Anterior cingulate cortex (tissue), 58 donors: ENCODE data around the gene SHC1.
A peak's percentile ranks its signal among the peaks of the same experiment; 100 is the strongest.

ENCODE experiments used
- DNase-seq, 58 donors: peaks; one replicate each; lab custom pipeline; 2025; lab: John Stamatoyannopoulos, UW

The SHC1 gene

GRCh38 chr1:154941333-154942013 is 29.1 kb downstream of the SHC1 start:
- DNase-seq = peak in 20 of 58 donors; percentile 3 to 54 (median 22)

GRCh38 chr1:154940651-154941194 is 29.8 kb downstream of the SHC1 start:
- DNase-seq = peak in 13 of 58 donors; percentile 6 to 59 (median 19)

GRCh38 chr1:154940213-154940560 is 30.4 kb downstream of the SHC1 start:
- no peak for DNase-seq

- no peak for DNase-seq
Measured at GRCh38 chr1:154938604-154939399, 31.7 kb downstream of the SHC1 start.

GRCh38 chr1:154937988-154938386 is 32.6 kb downstream of the SHC1 start:
- no peak for DNase-seq

- peak; percentile 50 to 99 (median 94) for DNase-seq
Measured at GRCh38 chr1:154937085-154937987, 33.2 kb downstream of the SHC1 start.

GRCh38 chr1:154936555-154937084 is 33.9 kb downstream of the SHC1 start, which contains the start of gene PMVK:
Gene PMVK (minus strand): TSS chr1:154936719. CDS start chr1:154936685, 34 bp downstream.
- DNase-seq = peak; percentile 81 to 99 (median 95)

GRCh38 chr1:154935749-154936554 is 34.6 kb downstream of the SHC1 start:
- no peak for DNase-seq

GRCh38 chr1:154934358-154934948 is 36.1 kb downstream of the SHC1 start:
- DNase-seq = no peak

GRCh38 chr1:154931940-154932487 is 38.5 kb downstream of the SHC1 start:
- no peak for DNase-seq

GRCh38 chr1:154926201-154926600 is 44.3 kb downstream of the SHC1 start:
- no peak for DNase-seq

- DNase-seq = no peak
Measured at GRCh38 chr1:154925335-154926170, 45.0 kb downstream of the SHC1 start.

- no peak for DNase-seq
Measured at GRCh38 chr1:154923695-154924094, 46.9 kb downstream of the SHC1 start.

- no peak for DNase-seq
Measured at GRCh38 chr1:154913273-154913672, 57.3 kb downstream of the SHC1 start.

GRCh38 chr1:154912755-154913154 is 57.8 kb downstream of the SHC1 start:
- DNase-seq = no peak
